ENCODE measurements around the gene NCKAP5.

- TF ChIP-seq ZNF274 (IDR thresholded peaks at IDR 0.05; ENCODE audit: low read depth, low read length) (no peak), YY1 (IDR thresholded peaks at IDR 0.05; ENCODE audit: insufficient read depth, insufficient read length) (no peak)
Observed at GRCh38 chr2:133171393-133172004, 396.8 kb downstream of the NCKAP5 start.

Measured in NT2/D1 (cell line).